NOMO-1 (cell line): Measurements from ENCODE around the gene OR51V1.
"Not testable (repeated sequence)": the region's sequence is repeated elsewhere in the genome, so short reads cannot be mapped to it uniquely, and the experiment has no call there.

Experiments
- DNase-seq, 2 experiments: peaks; one replicate each; lab custom pipeline; 2025; ENCODE audit not compliant: unreplicated experiment in 2 of 2; lab: John Stamatoyannopoulos, UW

OR51V1 gene

DNA sequence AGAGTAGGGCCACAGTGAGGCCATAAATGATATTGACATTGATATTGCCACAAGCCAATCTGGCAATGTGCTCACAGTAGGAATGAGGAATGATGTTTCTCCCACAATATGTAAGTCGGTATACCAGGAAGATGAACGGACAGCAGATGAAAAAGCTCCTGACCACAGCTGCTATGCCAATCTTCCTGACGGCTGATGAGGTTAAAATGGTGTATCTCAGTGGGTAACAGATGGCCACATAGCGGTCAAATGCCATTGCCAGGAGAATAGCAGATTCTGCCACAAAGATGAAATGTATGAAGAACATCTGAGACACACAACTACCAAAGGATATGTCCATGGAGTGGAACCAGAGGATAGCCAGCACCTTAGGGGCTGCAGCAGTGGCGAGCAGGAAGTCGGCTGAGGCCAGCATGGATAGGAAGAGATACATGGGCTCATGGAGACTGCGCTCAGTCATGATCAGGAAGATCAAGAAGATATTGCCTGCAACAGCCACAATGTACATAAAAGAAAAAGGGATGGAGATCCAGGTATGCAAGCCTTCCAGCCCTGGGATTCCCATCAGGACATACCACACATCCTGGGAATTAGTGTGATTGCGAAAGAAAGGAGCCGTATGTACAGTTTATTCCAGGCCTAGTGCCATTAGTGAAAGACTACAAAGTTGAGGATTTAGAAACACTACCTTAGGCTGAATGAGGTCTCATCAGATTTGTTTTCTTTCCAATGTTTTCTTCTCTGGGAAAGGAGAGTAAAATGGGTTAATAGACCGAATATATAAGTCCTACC is 22.2 kb downstream of the OR51V1 start:
- no peak for DNase-seq

DNA sequence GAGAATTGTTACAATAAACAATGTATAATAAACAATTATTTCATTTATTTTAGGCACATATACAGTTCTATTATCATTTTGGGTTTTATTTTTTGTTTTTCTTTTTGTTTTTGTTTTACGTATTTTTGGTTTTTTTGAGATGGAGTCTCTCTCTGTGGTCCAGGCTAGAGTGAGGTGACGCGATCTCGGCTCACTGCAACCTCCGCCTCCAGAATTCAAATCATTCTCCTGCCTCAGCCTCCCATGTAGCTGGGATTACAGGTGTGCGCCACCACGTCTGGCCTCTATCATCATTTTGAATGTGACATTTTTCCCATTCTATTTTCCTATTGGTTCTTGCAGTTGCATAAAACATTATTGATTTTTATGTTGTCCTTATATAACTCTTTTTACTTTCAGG is 25.5 kb downstream of the OR51V1 start:
- DNase-seq: no peak

DNA sequence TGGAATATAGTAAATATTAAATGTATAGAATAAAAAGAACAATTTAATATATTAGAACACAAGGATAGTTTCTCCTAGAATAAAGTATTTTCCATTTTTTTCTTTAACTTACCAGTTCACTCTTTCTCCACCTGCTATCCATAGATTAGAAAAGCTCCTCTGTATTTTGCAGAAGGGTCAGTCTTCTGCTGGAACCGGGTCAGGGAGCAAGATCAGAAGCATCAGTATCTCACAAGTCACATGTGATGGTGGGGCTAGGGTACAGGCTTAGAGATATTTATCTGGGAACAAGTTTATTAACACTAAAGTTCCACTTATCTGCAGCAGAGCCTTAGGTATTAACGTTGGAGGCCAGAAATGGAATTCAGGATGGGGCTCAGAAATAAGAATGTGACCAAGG is 28.6 kb downstream of the OR51V1 start:
- DNase-seq: no peak

DNA sequence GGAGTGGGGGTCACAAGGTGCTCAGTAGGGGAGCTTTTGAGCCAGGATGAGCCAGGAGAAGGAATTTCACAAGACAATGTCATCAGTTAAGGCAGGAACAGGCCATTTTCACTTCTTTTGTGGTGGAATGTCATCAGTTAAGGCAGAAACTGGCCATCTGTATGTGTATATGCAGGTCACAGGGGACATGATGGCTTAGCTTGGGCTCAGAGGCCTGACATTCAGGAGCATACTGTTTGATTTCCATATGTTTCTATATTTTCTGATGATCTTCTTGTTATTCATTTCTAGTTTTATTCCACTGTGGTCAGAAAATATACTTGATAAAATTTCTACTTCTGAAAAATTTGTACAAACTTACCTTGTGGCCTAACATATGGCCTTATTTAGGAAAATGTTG is 34.6 kb downstream of the OR51V1 start:
- DNase-seq: not testable (repeated sequence)

- not testable (repeated sequence) for DNase-seq
Observed at GRCh38 chr11:5164807-5165206, 35.7 kb downstream of the OR51V1 start.

GRCh38 chr11:5161045-5161444 is 39.4 kb downstream of the OR51V1 start:
- not testable (repeated sequence) for DNase-seq

DNA sequence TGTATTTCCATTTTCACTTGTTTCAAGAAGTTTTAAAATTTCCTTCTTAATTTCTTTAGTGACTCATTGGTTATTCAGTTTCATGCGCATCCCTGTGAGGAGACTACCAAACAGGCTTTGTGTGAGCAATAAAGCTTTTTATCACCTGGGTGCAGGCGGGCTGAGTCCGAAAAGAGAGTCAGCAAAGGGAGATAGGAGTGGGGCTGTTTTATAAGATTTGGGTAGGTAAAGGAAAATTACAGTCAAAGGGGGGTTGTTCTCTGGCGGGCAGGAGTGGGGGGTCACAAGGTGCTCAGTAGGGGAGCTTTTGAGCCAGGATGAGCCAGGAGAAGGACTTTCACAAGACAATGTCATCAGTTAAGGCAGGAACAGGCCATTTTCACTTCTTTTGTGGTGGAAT is 40.3 kb downstream of the OR51V1 start:
- DNase-seq: not testable (repeated sequence)

- no peak for DNase-seq
Observed at GRCh38 chr11:5159806-5160205, 40.7 kb downstream of the OR51V1 start.

DNA sequence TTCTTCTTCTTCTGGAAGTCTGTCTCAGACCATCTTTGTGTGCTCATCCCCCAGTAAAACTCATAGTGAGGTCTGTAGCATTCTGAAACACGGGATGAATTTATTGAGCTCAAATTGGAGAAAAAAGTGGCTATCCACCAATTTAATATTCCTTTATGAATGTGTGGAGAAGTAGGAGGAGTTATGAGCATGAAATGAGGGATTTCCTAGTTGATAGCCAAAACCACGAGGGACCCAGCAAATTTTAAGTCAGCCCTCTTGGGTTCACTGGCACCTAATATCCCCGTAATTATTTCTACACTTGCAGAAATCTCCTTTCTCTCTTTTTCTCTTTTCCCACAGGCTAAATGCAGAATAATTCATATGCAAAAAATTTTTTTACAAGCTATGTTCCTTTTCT is 45.8 kb downstream of the OR51V1 start, which contains the start of gene OR52A1:
Gene OR52A1, minus strand, starts transcription at position 101 of the 400 bp plus-strand sequence. CDS start 2,388 bp downstream, outside the sequence.
- DNase-seq: no peak

DNA sequence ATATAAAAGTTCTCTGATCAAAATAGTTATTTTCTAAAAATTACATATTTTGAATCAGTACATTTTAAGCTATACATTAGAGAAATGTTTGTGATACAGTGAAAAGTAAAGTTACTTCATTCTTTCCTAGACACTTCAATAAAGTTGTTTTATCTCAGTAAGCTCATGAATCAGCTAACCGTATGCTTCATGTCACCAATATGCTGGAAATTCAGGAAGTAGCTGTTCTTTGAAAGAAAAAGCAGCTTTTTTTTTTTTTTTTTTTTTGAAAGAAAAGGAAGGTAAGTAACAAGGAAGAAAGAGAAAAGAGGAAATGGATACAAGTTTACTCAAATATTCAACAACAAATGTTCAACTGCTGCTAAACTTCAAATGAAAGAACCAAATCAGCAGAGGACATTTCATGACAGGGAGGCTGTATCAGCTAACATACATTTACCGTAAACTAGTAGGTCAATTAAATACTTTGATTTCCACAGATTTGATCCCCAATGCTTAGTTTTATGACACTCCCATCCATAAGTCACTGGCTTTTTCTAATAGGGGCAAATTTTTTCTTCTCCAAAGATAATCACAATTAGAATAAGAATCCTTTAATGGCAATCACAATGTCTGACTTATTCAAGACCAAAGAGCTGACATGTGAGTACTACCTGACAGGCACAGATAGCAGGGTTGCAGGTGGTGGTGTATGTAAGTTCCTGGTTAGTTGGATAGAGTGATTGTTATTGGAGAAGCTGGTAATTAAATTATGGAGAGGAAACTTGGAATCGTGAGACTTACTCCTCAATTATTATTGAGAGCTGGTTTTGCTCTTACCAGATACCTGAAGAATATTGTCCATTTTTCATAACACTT is 46.7 kb downstream of the OR51V1 start:
- DNase-seq: no peak

- no peak for DNase-seq
Observed at GRCh38 chr11:5151713-5152153, 48.7 kb downstream of the OR51V1 start.
